Cortex of kidney (tissue), 1 donor: ENCODE data around the gene AMZ1.

Experiments
- DNase-seq: peaks from one replicate; lab custom pipeline; 2025; lab: John Stamatoyannopoulos, UW

Gene AMZ1

DNA sequence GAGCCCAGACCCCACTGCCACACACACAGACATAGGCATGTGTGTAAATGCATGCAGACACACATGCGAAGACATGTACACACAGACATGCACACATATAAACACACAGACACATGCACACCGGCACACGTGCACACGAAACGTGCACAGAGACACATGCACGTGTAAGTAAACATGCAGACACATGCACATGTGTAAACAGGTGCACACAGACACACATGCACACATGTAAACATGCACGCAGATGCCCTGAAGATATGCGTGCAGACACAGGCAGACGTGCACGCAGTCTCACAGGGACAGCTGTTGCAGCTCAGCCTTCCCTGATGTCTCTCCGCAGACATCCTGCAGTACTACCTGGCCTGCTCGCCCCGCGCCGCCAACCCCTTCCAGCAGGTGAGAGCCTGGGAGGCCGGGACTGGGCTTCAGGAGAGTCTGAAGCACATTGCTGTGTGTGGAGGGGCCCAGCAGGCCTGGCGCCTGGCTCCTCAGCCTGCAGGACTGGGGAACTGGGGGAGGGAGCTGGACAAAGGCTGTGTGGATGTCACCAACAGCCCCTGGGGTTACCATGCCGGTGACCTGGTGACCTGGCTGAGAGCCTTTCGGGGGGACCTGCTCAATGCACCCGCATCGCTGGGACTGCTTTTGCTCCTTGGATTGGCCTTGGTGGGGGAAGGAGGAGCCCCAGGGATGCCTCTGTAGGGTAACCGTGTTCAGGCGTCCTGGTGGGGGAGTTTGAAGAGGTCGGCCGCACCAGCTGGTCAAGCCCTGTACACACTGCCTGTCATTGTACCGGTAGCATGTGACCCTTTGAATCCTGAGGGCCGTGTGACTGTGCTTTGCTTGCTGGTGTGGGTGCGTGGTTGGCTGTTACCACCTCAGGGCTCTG lies 35.9 kb upstream of the AMZ1 start:
- DNase-seq: no peak

DNA sequence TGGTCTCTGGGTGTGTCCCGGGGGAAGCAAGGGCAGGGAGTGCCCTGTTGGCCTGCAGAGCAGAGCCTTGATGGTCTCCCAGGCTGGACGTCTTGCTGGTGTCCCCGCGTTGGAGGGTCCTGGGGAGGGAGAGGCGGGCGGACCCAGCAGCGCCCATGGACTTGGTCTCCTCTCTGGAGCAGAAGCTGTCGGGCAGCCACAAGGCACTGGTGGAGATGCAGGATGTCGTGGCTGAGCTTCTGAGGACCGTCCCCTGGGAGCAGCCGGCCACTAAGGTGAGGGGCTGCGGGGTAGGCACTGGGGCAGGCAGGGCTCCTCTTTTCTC lies 35.3 kb upstream of the AMZ1 start:
- no peak for DNase-seq

DNA sequence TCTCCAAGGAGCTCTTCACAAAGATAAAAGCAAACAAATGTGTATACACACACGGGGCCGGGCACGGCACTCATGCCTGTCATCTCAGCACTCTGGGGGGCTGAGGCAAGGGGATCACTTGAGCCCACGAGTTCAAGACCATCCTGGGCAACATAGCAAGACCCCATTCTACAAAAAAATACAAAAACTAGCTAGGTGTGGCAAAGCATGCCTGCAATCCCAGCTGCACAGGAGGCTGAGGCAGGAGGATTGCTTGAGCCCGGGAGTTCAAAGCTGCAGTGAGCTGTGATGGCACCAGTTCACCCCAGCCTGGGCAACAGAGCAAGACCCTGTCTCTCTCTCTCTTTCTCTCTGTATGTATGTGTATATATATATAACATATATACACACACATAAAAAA lies 33.9 kb upstream of the AMZ1 start:
- no peak for DNase-seq

DNA sequence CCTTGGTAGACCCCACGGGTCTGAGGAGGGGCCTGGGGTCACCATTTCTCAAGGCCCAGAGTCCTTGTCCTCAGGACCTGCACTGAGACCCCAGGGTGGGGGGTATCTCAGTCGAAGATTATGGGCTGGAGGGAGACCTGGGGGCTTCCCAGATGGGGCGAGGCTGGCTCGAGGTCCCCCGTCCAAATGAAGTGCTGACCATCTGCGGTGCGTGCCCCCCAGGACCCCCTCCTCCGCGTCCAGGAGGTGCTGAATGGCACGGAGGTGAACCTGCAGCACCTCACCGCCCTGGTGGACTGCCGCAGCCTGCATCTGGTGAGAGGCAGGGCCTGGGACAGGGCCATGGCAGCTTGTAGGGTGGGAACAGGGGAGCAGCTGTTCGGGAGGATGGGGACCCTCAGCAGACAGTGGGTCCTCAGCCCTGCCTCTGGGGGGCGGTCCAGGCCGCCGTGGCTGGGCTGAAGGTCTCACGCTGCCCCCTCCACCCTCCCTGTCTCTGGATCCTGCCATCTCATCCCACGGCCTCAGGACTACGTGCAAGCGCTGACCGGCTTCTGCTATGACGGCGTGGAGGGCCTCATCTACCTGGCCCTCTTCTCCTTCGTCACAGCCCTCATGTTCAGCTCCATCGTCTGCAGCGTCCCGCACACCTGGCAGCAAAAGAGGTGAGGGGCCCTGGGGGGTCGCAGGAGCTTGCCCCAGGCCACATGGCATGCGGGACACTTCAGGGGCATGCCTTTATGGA lies 32.0 kb upstream of the AMZ1 start:
- no peak for DNase-seq

- DNase-seq: no peak
These were observed 30.8 kb upstream of the AMZ1 start for GRCh38 chr7:2657208-2657607.

GRCh38 chr7:2657920-2658671 lies 29.9 kb upstream of the AMZ1 start:
- DNase-seq: no peak

DNA sequence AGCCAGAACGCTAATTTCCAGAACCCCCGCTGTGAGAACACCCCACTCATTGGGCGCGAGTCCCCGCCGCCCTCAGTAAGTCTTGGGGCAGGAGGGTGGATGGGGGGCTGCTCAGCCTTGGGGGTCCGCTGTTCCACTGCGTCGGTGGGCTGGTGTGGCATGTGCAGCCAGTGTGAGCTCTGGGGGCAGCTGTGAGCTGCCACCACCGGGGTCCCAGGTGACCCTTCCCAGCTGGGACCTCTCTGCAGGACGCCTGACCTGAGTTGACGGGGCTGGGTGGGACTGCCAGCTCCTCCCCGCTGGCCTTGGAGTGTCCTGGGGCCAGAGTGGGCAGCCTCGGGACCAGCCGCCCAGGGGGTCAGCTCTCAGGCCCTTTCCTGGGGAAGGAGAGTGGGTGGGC lies 29.1 kb upstream of the AMZ1 start:
- DNase-seq: no peak

DNA sequence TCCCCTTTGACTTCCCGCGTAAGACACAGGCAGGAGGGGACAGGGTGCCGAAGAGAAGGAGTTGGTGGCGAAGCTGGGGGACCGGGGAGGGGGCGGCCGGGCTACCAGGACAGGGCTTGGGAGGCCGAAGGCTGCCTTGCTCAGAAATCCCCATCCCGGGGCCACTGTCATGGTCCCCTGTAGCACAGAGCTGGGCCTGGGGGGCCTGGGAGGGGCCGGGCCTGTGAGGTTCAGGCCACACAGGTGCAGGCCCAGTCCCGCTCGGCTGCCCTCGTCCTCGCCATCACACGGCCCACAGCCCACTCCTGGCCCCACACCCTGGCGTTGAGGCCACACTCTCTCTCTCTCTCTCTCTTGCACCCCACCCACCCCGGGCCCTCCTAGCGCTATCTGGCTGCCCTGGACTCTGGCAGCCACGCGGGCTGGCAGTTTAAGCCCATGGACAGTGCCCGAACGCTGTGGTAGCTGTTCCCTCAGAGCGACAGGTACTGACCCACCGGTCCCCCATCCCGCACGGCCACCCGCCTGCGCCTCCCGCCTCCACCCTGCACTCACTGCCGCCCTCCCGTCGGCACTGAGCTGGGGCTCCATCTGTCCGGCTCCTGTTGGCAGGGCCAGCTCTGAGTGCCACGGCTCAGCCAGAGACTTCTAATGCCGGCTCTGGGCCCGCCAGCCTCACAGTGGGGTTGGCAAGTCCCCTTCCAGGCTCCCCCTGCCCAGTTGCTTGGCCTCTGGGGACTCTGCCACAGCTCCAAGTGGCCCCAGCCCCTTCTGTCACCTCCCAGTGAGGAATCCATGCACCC lies 28.2 kb upstream of the AMZ1 start:
- no peak for DNase-seq

DNA sequence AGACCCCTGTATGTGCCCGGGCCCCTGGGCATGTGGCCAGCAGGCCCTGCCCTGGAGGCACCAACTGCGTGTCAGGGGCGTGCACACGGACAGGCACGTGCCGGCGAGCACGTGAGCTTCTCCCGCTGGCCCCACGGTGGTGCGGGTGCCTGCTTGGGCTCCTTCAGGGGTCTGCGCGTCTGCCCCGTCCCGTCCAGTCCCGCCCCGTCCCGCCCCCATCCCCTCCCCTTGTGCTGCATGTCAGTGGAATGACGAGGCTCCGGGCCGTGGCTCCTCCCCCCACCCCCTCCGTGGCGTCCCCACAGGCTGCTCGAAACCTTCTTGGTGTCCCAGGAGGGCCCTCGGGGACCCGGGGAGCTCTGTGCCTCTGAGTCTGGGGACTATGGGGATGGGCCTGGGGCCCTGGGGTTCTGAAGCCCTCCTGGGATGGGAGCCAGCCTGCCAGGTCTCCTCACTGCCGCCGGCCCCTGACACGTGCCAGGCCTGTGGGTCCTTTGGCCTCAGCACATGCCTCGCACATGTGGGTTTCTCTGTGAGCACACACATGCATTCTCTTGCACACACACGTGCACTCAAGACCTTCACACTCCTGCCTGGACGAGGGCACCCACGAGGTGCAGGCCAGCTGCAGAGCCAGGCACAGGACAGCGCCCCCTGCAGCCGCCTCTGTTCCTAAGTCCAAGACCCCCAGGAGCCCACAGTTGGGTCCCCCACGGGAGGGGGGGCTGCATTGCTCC lies 27.5 kb upstream of the AMZ1 start:
- DNase-seq: no peak

DNA sequence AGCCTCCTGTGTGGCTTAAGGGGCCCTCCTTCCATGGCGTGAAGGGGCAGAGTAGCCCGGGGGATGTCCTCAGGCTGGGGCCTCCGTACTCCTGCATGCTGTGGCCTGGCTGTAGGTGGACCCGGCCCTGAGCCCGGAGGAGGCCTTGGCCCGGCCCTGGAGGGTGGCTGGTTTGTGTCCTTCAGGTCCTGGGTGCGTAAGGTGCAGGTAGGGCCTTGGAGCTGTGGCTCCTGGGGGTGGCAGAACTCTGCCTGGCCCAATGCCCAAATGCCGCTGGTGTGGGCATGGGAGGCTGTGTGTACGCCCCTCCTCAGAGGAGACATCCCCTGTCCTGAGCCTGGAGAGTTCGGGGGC lies 26.9 kb upstream of the AMZ1 start:
- no peak for DNase-seq

- DNase-seq: no peak
These were observed 26.3 kb upstream of the AMZ1 start for GRCh38 chr7:2661602-2662272.

DNA sequence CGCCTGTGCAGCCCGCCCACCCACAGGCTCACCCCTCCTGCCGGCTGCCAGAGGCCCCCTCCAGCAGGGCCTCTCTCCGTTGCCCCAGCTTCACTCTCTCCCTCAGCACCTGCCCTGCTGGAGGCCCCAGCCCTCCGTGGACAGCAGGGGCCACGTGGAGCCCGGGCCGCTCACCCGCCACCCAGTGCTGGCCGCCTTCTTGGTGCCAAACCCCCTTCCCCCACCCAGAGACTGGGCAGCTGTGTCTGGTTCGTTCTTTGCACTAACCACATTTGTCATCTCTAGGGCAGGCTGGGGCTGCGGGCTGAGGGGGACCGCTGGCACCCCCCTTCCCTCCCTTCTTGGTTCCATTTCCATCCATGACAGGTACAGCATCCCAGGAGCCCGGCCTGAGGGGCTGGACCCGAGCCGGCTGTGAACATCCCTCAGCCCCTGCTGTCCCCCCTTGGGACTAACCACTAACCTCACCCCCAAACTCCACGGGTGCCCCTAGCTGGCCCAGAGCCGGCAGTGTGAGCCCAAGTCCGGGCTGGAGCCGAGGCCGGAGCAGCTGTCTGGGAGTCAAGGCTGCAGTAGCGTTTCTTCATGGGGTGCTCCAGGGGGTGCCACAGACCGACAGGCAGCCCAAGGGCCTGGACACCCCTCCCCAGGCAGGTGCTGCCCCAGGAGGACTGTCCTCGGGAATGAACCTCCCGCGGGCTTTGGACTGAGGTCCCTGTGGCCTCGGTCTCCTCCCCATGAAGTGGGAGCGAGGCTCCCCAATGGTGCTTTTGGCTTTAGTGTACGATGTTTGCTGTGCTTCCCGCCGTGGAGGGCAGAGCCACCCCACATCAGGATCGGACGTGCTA lies 25.5 kb upstream of the AMZ1 start:
- DNase-seq: no peak

- no peak for DNase-seq
These were observed 24.7 kb upstream of the AMZ1 start for GRCh38 chr7:2663121-2663886.

GRCh38 chr7:2663960-2664359 lies 24.0 kb upstream of the AMZ1 start:
- DNase-seq: no peak

DNA sequence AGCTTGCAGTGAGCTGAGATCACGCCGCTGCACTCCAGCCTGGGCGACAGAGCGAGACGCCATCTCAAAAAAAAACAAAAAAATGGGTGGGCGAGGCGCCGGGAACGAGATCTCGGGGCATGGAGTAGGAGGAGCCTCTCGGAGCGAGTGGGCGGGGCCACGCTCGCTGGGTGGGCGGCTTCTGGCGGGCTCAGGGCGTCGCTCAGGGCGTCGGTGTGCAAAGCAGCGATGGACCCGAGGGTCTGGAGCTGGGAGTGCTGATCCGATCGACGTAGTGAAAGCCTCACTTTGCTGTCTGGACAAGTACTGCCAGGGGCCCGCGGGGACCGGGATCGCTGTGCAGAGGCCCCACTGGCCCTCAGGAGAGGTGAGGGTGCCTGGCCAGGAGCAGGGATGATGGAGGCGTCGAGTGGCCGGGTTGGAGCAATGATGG lies 22.6 kb upstream of the AMZ1 start:
- no peak for DNase-seq

GRCh38 chr7:2666155-2666554 lies 21.8 kb upstream of the AMZ1 start:
- no peak for DNase-seq

DNA sequence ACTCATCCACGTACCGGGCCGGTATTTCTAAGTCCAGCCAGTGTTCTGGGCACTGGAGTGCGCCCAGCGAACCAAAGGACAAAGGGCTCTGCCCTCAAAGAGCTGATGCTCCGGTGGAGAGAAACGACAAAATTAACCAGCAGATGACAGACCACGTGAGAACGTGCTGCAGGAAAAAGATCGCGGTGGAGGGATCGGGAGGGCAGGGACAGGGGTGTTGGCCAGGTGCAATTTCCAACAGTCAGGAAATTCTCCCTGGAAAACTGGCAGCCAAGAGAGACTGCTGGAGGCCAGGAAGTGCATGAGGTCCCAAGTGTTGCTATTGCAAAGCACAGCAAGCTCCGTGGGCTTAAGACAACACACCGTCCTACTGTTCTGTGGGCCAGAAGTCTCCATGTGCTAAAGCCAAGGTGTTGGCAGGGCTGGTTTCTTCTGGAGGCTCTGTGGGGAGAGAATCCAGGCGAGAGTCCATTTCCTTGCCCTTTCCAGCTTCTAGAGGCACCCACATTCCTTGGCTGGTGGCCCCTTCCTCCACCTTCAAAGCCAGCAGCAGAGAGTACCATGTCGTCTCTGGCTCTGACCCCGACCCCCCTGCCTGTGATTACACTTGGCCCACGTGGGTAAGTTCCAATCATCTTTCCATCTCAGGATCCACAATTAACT lies 21.3 kb upstream of the AMZ1 start:
- no peak for DNase-seq

GRCh38 chr7:2667843-2668242 lies 20.2 kb upstream of the AMZ1 start:
- no peak for DNase-seq

DNA sequence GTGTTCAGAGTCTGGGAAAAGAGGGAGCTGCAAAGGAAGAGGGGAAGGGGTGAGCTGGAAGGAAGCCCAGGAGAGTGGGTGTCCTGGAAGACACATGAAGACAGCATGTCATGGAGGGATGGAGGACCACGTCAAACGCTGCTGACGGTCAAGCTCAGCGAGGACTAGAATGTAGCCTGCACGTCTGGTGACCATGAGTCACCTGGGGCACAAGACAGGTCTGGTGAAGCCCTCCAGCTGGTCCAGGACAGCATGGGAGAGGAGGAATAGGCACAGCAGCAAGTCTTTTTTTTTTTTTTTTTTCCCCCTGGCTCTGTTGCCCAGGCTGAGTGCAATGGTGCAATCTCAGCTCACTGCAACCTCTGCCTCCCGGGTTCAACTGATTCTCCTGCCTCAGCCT lies 19.6 kb upstream of the AMZ1 start:
- no peak for DNase-seq
